IPS-20b (cell line): Measurements from ENCODE around the gene CENPM.

Experiments
- H3K27ac ChIP-seq: one replicate; pipeline ENCODE4 v1.5.1; 2013; ENCODE audit warnings: low read length
- H3K27me3 ChIP-seq: 2 replicates; pipeline ENCODE4 v1.6.1; 2013; ENCODE audit warnings: mild to moderate bottlenecking, low read length, inconsistent platforms; ENCODE audit not compliant: insufficient read depth
- H3K36me3 ChIP-seq: 2 replicates; pipeline ENCODE4 v1.6.1; 2013; ENCODE audit warnings: low read depth, mild to moderate bottlenecking, inconsistent platforms, low read length, moderate library complexity; ENCODE audit not compliant: insufficient read depth
- H3K4me1 ChIP-seq: 2 replicates; pipeline ENCODE4 v1.6.1; 2013; ENCODE audit warnings: mild to moderate bottlenecking, control low read depth, inconsistent platforms, low read length, moderate library complexity; ENCODE audit not compliant: insufficient read depth
- H3K4me3 ChIP-seq: 2 replicates; pipeline ENCODE4 v1.5.1; 2013; ENCODE audit warnings: mild to moderate bottlenecking, low read length, inconsistent platforms
- H3K9ac ChIP-seq: 2 replicates; pipeline ENCODE4 v1.6.1; 2013; ENCODE audit warnings: low read depth, mild to moderate bottlenecking, inconsistent platforms, low read length, moderate library complexity
- H3K9me3 ChIP-seq: 2 replicates; pipeline ENCODE4 v1.6.1; 2013; ENCODE audit warnings: mild to moderate bottlenecking, low read depth, low read length, inconsistent platforms; ENCODE audit not compliant: insufficient read depth

Gene CENPM

DNA sequence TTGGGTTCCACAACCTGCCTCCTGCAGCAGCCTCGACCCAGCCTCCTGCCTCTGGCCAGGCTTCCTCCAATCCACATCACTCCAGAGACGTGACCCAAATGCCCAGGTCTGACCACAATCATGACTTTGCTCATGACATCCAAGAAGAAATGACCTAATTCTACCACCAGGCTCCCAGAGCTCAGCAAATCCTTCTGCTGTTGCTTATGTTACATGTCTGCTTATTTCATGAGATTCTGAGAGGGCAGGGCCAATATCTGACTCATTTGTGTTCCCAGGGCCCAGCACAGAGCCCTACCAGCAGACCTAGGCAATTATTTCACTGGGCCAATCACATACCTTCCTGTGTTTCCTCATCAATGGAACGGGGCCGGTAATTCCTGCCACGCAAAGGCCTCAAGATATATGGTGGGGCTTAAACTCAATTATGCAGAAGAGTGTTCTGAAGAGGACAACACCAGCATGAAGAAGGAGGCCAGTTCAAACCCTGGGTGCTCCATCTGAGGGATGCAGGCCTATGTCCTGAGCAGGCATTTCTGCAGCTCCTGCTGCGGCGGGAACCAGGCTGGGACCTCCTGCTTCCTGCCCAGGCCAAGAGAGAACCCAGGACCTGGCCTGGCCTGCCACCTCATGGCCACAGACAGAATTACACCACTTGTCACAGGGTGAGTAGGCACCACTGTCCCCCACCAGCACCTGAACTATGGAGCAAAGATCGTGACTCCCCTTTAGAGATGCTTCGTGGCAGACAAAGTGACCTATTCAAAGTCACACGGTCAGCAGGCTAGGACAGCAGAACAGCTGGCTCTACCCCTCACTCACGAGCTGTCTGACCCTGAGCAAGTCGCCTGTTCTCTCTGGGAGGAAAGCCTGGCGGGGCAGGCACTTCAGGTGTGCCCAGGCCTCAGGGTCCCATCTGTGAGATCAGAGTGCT, 5.9 kb downstream of the CENPM start:
- H3K27ac ChIP-seq = no peak overlapping the region
- H3K4me3 ChIP-seq = no peak overlapping the region
- no peaks in the 10 kb centered on the region for H3K4me1 ChIP-seq
- no peaks in the 10 kb centered on the region for H3K9me3 ChIP-seq
- H3K9ac ChIP-seq = no peak overlapping the region
- no peaks in the 10 kb centered on the region for H3K27me3 ChIP-seq
- peaks cover 73% of the 10 kb centered on the region for H3K36me3 ChIP-seq

GRCh38 chr22:41939981-41940831, 6.7 kb downstream of the CENPM start:
- H3K4me1 ChIP-seq = no peaks in the 10 kb centered on the region
- no peak overlapping the region for H3K27ac ChIP-seq
- H3K36me3 ChIP-seq = peaks cover 74% of the 10 kb centered on the region
- H3K4me3 ChIP-seq = no peak overlapping the region
- no peaks in the 10 kb centered on the region for H3K9me3 ChIP-seq
- no peaks in the 10 kb centered on the region for H3K27me3 ChIP-seq
- H3K9ac ChIP-seq = no peak overlapping the region

DNA sequence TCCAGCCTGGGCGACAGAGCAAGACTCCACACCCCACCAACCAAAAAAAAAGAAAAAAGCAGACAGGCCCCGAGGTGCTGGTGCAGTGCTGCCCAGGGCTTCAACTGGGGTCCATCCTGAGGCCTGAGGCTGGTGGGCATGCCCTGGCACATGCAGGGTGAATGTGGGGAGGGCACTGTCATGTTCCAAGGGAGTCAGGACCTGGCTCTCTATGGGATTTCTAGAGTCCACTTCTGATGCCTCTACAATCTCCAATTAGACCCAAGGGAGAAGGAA, 10.1 kb downstream of the CENPM start:
- Histone ChIP-seq H3K27ac (no peak overlapping the region), H3K27me3 (no peaks in the 10 kb centered on the region; the same call in 1 of the 2 replicates), H3K9me3 (no peaks in the 10 kb centered on the region), H3K4me3 (no peak overlapping the region), H3K9ac (no peak overlapping the region), H3K4me1 (no peaks in the 10 kb centered on the region), H3K36me3 (peaks cover 44% of the 10 kb centered on the region)

- no peak overlapping the region for H3K27ac ChIP-seq
- H3K4me1 ChIP-seq = no peaks in the 10 kb centered on the region
- H3K36me3 ChIP-seq = peaks cover 32% of the 10 kb centered on the region
- H3K4me3 ChIP-seq = no peak overlapping the region
- no peaks in the 10 kb centered on the region for H3K9me3 ChIP-seq
- no peak overlapping the region for H3K9ac ChIP-seq
- H3K27me3 ChIP-seq = no peaks in the 10 kb centered on the region; the same call in 1 of the 2 replicates
These were observed 11.4 kb downstream of the CENPM start for GRCh38 chr22:41935509-41935908.

DNA sequence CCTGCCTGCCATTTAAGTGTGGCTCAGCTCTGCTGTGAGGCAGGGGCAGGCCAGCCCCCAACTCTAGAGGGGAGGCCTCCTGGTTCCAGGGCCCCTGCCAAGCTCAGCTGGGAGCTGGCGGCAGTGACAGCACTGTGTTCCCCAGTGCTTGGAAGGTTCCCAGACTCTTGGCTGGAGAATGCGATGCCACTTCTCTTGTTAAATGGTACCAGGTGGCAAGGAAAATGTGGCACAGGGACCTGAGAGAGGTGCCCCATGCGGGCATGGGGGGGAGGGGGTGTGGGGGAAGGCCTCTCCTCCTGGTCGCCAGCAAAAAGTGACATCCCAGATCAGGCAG, 12.0 kb downstream of the CENPM start:
- Histone ChIP-seq H3K4me3 (no peak overlapping the region), H3K36me3 (peaks cover 27% of the 10 kb centered on the region), H3K27ac (no peak overlapping the region), H3K9me3 (no peaks in the 10 kb centered on the region), H3K4me1 (no peaks in the 10 kb centered on the region), H3K27me3 (no peaks in the 10 kb centered on the region; the same call in 1 of the 2 replicates), H3K9ac (no peak overlapping the region)

DNA sequence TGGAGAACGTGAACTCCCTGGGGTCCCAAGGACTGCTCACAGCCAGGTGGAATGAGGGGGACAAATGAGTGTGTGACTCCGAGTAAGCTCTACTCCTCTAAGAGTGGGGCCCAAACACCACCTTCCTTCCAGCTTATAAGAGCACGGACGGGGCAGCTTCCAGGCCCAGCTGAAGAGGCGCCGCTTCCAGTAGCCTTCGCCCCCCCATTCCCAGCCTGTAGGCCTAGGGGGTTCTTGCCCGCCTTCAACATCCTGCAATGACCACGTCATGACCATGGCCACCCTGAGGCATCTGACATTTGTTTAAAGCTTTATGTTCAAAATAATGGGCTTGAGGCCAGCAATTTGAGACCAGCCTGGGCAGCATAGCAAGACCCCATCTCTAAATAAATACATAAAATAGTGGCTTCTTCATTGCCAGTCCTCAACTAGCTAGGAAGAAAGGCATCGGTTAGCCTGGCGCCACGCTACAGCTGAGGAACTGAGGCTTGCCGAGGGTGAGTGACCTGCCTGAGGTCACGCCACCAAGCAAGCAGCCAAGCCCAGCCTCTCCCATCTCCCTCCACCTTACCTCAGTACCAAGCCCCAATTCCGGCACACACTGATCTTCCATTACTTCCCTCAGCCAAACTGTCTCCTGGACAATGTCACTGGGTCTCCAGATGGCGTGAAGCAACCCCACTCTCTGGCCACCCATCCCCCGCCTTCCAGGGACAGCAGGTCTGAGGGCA, 12.5 kb downstream of the CENPM start:
- Histone ChIP-seq H3K4me1 (no peaks in the 10 kb centered on the region), H3K4me3 (no peak overlapping the region), H3K36me3 (peaks cover 24% of the 10 kb centered on the region), H3K27me3 (no peaks in the 10 kb centered on the region; the same call in 1 of the 2 replicates), H3K27ac (no peak overlapping the region), H3K9me3 (no peaks in the 10 kb centered on the region), H3K9ac (no peak overlapping the region)

- Histone ChIP-seq H3K4me3 (no peak overlapping the region), H3K27me3 (peaks cover 3% of the 10 kb centered on the region; the same call in 1 of the 2 replicates), H3K9me3 (no peaks in the 10 kb centered on the region), H3K9ac (no peak overlapping the region), H3K36me3 (peaks cover 16% of the 10 kb centered on the region), H3K4me1 (no peaks in the 10 kb centered on the region), H3K27ac (no peak overlapping the region)
These were observed 13.4 kb downstream of the CENPM start for GRCh38 chr22:41933411-41934177.

GRCh38 chr22:41932353-41932752, 14.6 kb downstream of the CENPM start:
- Histone ChIP-seq H3K4me1 (no peaks in the 10 kb centered on the region), H3K27ac (no peak overlapping the region)

DNA sequence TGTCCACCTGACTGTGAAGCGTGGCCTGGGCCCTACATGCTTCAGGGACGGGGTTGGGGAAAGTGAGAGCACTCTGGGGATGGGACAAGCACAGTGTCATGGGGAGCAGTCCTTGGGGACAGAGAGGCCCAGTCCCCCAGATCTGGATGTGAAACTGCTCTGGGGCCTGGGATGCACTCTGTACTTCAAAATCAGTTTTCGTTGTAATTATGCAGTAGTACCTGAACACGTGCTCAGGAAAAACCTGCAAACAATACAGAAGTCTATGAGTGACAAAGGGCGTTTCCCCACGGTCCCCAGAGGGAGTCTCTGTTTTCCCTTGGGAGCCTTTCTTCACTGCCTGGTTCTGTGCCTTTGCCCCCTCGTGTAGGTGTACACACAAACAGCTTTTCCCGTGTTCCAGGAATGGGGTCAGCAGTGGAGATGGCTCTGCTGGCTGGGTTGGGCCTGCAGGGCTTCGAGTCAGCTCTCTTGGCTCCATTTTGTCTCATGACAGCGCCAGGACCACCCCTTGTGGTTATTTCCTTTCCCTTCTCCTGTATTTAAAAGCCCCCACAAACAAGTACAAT, 15.2 kb downstream of the CENPM start:
- peaks cover 21% of the 10 kb centered on the region for H3K27me3 ChIP-seq
- H3K4me1 ChIP-seq = no peaks in the 10 kb centered on the region
- no peak overlapping the region for H3K4me3 ChIP-seq
- H3K36me3 ChIP-seq = peaks cover 4% of the 10 kb centered on the region; the same call in 1 of the 2 replicates
- H3K27ac ChIP-seq = no peak overlapping the region
- no peaks in the 10 kb centered on the region for H3K9me3 ChIP-seq
- H3K9ac ChIP-seq = no peak overlapping the region

More at GRCh38 chr22:41932353-41932752, 14.6 kb downstream of the CENPM start:
- Histone ChIP-seq H3K9me3 (no peaks in the 10 kb centered on the region), H3K4me3 (no peak overlapping the region), H3K36me3 (peaks cover 9% of the 10 kb centered on the region), H3K9ac (no peak overlapping the region), H3K27me3 (peaks cover 15% of the 10 kb centered on the region; the same call in 1 of the 2 replicates)

DNA sequence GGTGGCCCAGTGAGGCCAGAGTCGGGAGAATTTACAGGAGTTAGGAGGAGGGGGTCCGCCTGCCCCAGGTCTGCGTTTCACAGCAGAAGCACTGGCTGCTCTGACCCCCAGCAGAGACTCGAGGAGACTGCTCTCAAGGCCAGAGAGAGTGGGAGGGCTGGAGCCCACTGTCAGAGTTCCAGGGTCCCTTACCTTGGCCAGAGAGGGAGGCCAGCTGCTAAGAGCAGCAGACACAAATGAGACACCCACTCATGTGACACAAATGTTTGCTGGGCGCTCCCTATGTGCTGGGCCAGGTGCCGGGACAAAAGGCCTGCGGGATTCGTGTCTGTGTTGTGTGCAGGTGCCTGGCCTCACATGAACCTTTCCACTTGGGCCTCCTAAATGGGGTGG, 17.5 kb downstream of the CENPM start:
- H3K36me3 ChIP-seq = no peaks in the 10 kb centered on the region
- no peaks in the 10 kb centered on the region for H3K9me3 ChIP-seq
- no peak overlapping the region for H3K27ac ChIP-seq
- H3K9ac ChIP-seq = no peak overlapping the region
- no peak overlapping the region for H3K4me3 ChIP-seq
- no peaks in the 10 kb centered on the region for H3K4me1 ChIP-seq
- peaks cover 43% of the 10 kb centered on the region for H3K27me3 ChIP-seq
